Thoracic aorta (tissue), 2 donors: ENCODE results near the gene FOXO3. TPM values are rescaled to one million over a fixed set of nuclear protein-coding genes. Genes with fewer than 3 reads are reported as not detected.

Source experiments
- ATAC-seq: fragments of 150-250 bp; one replicate; pipeline ENCODE4 v1.8.0; 2017; ENCODE audit warnings: low read depth; ENCODE audit not compliant: insufficient number of reproducible peaks, low FRiP score
- DNase-seq: peaks from one replicate; pipeline ENCODE4 v3.0.0-alpha.2; 2020; ENCODE audit warnings: low spot score
- H3K27ac ChIP-seq, 2 donors: fragments of 200-600 bp; sonication (generic); 1 replicate in 1 of 2; 2 replicates in 1 of 2; pipeline ENCODE4 v1.5.1; 2016; ENCODE audit warnings: mild to moderate bottlenecking in 2 of 2, moderate library complexity in 2 of 2
- H3K27me3 ChIP-seq: fragments of 200-600 bp; sonication (generic); replicated peaks from 2 replicates; pipeline ENCODE4 v1.6.0; 2016; ENCODE audit warnings: mild to moderate bottlenecking; ENCODE audit not compliant: insufficient read depth
- H3K36me3 ChIP-seq: fragments of 200-600 bp; sonication (generic); one replicate; pipeline ENCODE4 v1.5.1; 2016
- H3K4me1 ChIP-seq, 2 donors: fragments of 200-600 bp; sonication (generic); 1 replicate in 1 of 2; 2 replicates in 1 of 2; pipeline versions ENCODE4 v1.5.1 to v1.6.0; 2016; ENCODE audit warnings: low read depth in 2 of 2, mild to moderate bottlenecking in 1 of 2; ENCODE audit not compliant: control insufficient read depth in 1 of 2
- H3K4me3 ChIP-seq: fragments of 200-600 bp; sonication (generic); 2 replicates; pipeline ENCODE4 v1.5.1; 2016; ENCODE audit warnings: mild to moderate bottlenecking
- H3K9me3 ChIP-seq: fragments of 200-600 bp; sonication (generic); 2 replicates; pipeline ENCODE4 v1.5.1; 2016
- total RNA-seq, 2 donors: library from RNA; depleted of rRNA; stranded (reverse); fragments of >200 nt; gene quantifications; one replicate each; pipeline versions ENCODE4 v1.1.0 to v1.2.3, GENCODE V29; 2016
- TF ChIP-seq, protein P1 (sequence below): fragments of 200-600 bp; sonication (generic); IDR thresholded peaks from one replicate; pipeline ENCODE4 v1.5.1; 2019; ENCODE audit warnings: antibody characterized with exemption

The FOXO3 gene
- total RNA-seq, 2 donors from 2014 or later = 106 to 149 TPM

DNA sequence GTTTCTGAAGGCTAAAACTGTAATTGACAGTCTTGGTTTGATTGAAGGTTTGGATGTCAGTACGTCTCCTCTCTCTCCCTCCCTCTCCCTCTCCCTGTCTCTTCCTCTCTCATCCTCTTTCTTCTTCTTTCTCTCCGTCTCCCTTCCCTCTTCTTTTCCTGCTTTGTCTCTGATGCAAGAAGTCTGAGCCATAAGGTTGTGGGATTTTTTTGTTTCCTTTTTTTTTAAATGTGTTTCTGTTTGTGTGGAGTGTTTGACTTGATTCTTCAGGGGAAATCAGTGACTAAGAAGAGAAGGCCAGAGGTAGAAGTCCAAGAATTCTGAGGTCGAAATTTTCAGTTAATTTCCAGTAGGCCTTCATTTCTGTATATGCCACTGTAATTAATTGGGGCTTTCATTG is 111.9 kb downstream of the FOXO3 start:
- DNase-seq (no peak), ATAC-seq (no peak)
- H3K36me3 ChIP-seq = no peaks in the 10 kb centered on the region
- H3K27me3 ChIP-seq = no peaks in the 10 kb centered on the region
- H3K4me1 ChIP-seq = peaks cover 79 to 91% of the 10 kb centered on the region in 2 donors
- TF ChIP-seq, protein P1, sequence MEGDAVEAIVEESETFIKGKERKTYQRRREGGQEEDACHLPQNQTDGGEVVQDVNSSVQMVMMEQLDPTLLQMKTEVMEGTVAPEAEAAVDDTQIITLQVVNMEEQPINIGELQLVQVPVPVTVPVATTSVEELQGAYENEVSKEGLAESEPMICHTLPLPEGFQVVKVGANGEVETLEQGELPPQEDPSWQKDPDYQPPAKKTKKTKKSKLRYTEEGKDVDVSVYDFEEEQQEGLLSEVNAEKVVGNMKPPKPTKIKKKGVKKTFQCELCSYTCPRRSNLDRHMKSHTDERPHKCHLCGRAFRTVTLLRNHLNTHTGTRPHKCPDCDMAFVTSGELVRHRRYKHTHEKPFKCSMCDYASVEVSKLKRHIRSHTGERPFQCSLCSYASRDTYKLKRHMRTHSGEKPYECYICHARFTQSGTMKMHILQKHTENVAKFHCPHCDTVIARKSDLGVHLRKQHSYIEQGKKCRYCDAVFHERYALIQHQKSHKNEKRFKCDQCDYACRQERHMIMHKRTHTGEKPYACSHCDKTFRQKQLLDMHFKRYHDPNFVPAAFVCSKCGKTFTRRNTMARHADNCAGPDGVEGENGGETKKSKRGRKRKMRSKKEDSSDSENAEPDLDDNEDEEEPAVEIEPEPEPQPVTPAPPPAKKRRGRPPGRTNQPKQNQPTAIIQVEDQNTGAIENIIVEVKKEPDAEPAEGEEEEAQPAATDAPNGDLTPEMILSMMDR = no peak
- no peaks in the 10 kb centered on the region for H3K9me3 ChIP-seq
- no peak overlapping the region for H3K4me3 ChIP-seq
- no peak overlapping the region for H3K27ac ChIP-seq

- H3K4me1 ChIP-seq = peaks cover 74 to 91% of the 10 kb centered on the region in 2 donors
Measured at GRCh38 chr6:108673153-108673552, 112.4 kb downstream of the FOXO3 start.

DNA sequence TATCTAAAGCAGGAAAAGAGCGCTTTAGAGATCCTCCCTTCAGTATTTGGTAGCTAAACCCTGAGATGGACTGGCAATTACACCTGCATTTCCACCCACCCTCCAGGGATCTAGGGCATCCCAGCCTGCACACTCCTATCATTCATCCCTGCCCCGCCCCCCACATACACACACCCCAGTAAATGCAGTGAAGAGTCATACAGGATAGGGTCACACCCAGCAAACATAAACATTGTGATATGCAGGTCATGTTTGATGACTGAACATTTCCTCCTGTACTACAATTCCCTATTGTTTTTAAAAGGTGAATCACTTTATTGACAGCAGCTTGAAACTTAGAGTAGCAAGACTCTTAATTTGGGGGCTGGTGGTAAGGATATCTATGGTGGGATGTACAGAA is 112.9 kb downstream of the FOXO3 start:
- Histone ChIP-seq H3K27ac (no peak overlapping the region), H3K4me3 (no peak overlapping the region), H3K4me1 (peaks cover 71 to 90% of the 10 kb centered on the region in 2 donors), H3K36me3 (no peaks in the 10 kb centered on the region), H3K9me3 (no peaks in the 10 kb centered on the region), H3K27me3 (no peaks in the 10 kb centered on the region)
- DNase-seq = no peak
- no peak for ATAC-seq
- TF ChIP-seq, protein P1 = no peak

More at GRCh38 chr6:108673153-108673552, 112.4 kb downstream of the FOXO3 start:
- Histone ChIP-seq H3K36me3 (no peaks in the 10 kb centered on the region), H3K27me3 (no peaks in the 10 kb centered on the region), H3K9me3 (no peaks in the 10 kb centered on the region), H3K27ac (no peak overlapping the region), H3K4me3 (no peak overlapping the region)
- no peak for DNase-seq
- no peak for ATAC-seq
- TF ChIP-seq, protein P1 = no peak

DNA sequence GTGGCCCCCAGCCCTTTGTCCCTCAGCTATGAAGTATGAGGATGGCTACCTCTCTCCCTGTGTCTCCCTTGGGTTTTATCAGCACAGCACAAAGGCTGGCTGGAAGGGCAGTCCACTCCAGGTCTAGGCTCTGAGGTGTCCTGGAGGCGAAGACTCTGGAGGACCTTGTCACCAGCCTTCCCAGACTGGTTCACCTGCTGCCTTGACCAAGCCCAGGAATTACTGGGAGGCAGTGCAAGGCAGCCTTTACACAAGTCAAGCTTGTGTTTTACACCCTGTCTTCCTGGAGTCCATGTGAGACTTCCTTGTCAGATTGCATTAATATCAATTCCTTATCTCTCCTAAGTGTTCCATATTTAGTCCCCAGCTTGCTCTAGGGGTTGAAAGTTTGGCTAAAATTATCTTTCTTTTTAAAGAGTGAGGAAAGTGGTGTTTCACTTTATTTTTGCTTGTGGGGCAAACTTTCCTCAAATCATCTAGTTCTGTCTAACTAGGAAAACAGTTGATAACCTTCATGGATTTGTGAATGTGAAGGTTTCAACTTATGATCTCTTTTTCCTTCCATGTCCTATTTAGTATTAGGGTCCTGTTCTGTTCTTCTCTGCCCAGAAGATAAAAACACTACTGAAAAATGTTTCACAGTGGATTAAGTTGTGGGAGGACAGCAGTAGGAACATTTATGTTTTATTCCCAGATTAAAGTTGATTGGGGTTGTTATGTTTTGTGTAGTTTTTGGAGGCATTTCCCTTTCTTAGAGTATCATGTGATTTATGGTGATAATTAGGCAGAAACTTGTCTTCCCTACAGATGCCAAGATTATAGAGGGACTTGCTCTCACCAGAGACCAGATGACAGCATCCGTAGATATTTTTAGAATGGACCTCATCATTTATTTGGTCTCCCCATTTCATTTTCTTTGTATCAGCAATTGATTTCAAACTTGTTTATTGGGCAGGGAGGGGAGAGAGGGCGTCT is 114.8 kb downstream of the FOXO3 start:
- H3K9me3 ChIP-seq = no peaks in the 10 kb centered on the region
- TF ChIP-seq, protein P1 = no peak
- peaks cover 53 to 79% of the 10 kb centered on the region in 2 donors for H3K4me1 ChIP-seq
- H3K4me3 ChIP-seq = no peak overlapping the region
- no peak for DNase-seq
- no peak overlapping the region for H3K27ac ChIP-seq
- H3K27me3 ChIP-seq = no peaks in the 10 kb centered on the region
- no peaks in the 10 kb centered on the region for H3K36me3 ChIP-seq
- no peak for ATAC-seq

DNA sequence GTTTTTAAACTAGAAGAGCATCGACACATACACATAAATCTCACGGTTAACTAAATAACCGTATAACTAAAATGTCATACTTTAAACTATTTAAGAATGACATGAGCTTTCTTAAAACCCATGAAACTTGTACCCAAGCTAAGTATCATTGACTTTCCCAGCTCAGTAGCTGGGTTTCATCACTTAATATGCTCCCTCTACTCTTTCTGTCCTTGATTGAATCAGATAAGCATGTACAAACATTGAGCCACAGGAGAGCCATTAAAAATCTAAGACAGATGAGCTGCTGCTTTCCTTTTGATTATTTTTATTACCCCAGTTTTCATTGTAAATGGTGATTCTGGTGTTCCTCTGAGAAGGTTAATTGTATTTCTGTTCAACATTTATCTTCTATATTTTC is 115.8 kb downstream of the FOXO3 start:
- no peak for ATAC-seq
- TF ChIP-seq, protein P1 = no peak
- no peak for DNase-seq
- Histone ChIP-seq H3K4me1 (peaks cover 43 to 69% of the 10 kb centered on the region in 2 donors), H3K9me3 (no peaks in the 10 kb centered on the region), H3K4me3 (no peak overlapping the region), H3K27ac (no peak overlapping the region), H3K36me3 (no peaks in the 10 kb centered on the region), H3K27me3 (no peaks in the 10 kb centered on the region)
